Measurements from ENCODE around the gene MGMT. TPM values are rescaled to one million over a fixed set of nuclear protein-coding genes. Genes with fewer than 3 reads are reported as not detected.

Gene MGMT
- total RNA-seq, 1 experiment from 2014 or later, result 21.2 TPM

DNA sequence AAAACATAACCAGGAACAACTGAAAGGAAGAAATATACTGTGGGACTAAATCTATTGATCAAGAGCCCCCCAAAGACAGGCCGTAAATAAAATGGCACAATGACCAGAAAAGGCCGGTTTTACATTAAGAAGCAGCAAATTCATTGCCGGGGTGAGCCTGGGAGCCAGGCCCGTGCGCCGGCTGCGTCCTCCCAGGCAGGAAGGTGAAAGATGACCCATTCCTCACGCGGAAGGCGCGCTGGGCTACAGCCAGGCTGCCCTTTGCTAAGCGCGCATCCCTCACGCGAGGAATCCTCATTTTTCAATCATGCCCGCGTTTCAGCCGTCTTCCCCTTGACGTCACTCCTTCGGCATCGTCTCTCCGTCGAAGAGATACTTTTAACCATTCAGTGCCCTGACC lies 47.6 kb upstream of the MGMT start:
- Histone ChIP-seq H3K9me3 (ENCODE audit: insufficient read depth, low read depth) (no peaks in the 10 kb centered on the region), H3K27me3 (ENCODE audit: insufficient read depth, low read depth) (peaks cover 78% of the 10 kb centered on the region), H3K4me2 (no peak overlapping the region), H3K27ac (no peak overlapping the region), H3K4me1 (replicated peaks; ENCODE audit: insufficient read depth) (no peaks in the 10 kb centered on the region), H2AFZ (no peak overlapping the region), H3K79me2 (ENCODE audit: low read depth) (no peaks in the 10 kb centered on the region), H3K36me3 (ENCODE audit: low read depth) (no peaks in the 10 kb centered on the region), H3K4me3 (no peak overlapping the region), H3F3A (ENCODE audit: insufficient read depth, low read depth) (no peaks in the 10 kb centered on the region), H4K20me1 (ENCODE audit: insufficient read depth) (no peaks in the 10 kb centered on the region), H3K9me2 (ENCODE audit: insufficient read depth) (no peaks in the 10 kb centered on the region)
- CTCF ChIA-PET, result no interaction called here
- POLR2A ChIA-PET (ENCODE audit: unreplicated experiment), result no interaction called here
- intact Hi-C loops (cut with micrococcal nuclease; ENCODE audit: unreplicated experiment), result no loop called here
- no peak for DNase-seq
- TF ChIP-seq EZH2 (IDR thresholded peaks at IDR 0.05; ENCODE audit: low read depth), result no peak
- TF ChIP-seq, protein P1, sequence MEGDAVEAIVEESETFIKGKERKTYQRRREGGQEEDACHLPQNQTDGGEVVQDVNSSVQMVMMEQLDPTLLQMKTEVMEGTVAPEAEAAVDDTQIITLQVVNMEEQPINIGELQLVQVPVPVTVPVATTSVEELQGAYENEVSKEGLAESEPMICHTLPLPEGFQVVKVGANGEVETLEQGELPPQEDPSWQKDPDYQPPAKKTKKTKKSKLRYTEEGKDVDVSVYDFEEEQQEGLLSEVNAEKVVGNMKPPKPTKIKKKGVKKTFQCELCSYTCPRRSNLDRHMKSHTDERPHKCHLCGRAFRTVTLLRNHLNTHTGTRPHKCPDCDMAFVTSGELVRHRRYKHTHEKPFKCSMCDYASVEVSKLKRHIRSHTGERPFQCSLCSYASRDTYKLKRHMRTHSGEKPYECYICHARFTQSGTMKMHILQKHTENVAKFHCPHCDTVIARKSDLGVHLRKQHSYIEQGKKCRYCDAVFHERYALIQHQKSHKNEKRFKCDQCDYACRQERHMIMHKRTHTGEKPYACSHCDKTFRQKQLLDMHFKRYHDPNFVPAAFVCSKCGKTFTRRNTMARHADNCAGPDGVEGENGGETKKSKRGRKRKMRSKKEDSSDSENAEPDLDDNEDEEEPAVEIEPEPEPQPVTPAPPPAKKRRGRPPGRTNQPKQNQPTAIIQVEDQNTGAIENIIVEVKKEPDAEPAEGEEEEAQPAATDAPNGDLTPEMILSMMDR (conservative IDR thresholded peaks at IDR 0.05), result no peak
- no TSS peak for BruUV-seq (replicated peaks)

DNA sequence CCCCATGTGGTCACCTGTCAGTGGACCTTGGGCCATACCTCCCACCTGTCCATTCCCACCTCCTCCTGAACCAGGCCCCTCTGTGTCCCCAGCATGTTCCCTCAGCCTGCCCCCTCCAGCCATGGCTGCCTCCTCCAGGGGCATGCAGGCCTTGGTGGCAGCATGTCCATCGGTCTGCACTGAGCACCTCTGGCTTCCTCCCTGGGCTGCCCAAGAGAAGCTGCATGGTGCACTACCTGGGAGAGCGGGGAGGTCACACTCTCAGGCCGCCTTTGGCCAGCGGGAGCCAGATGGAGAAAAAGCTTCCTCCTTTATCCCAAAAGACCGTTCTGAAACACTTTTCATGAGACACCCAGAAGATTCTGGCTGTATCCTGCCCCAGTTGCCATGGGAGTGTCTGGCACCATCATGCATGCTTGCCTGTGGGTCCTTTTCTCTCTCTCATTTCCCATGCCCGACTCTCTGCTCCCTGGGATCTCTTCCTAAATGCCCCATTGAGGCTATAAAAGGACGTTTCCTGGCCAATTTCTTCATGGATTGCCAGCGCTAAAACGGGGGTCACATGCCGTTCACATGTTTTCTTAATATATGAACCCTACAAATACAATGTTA lies 45.5 kb upstream of the MGMT start:
- Histone ChIP-seq H3K4me1 (replicated peaks; ENCODE audit: insufficient read depth) (no peaks in the 10 kb centered on the region), H3K36me3 (ENCODE audit: low read depth) (no peaks in the 10 kb centered on the region), H3F3A (ENCODE audit: insufficient read depth, low read depth) (no peaks in the 10 kb centered on the region), H4K20me1 (ENCODE audit: insufficient read depth) (no peaks in the 10 kb centered on the region), H3K27me3 (ENCODE audit: insufficient read depth, low read depth) (peaks cover 80% of the 10 kb centered on the region), H3K79me2 (ENCODE audit: low read depth) (no peaks in the 10 kb centered on the region), H2AFZ (no peak overlapping the region), H3K4me2 (no peak overlapping the region), H3K9me2 (ENCODE audit: insufficient read depth) (no peaks in the 10 kb centered on the region), H3K9me3 (ENCODE audit: insufficient read depth, low read depth) (no peaks in the 10 kb centered on the region), H3K4me3 (no peak overlapping the region), H3K27ac (no peak overlapping the region)
- intact Hi-C loops (cut with micrococcal nuclease; ENCODE audit: unreplicated experiment), result no loop called here
- POLR2A ChIA-PET (ENCODE audit: unreplicated experiment), result no interaction called here
- TF ChIP-seq, protein P1 (conservative IDR thresholded peaks at IDR 0.05), result no peak
- no peak for TF ChIP-seq EZH2 (IDR thresholded peaks at IDR 0.05; ENCODE audit: low read depth)
- no peak for DNase-seq
- no TSS peak for BruUV-seq (replicated peaks)
- CTCF ChIA-PET, result no interaction called here

DNA sequence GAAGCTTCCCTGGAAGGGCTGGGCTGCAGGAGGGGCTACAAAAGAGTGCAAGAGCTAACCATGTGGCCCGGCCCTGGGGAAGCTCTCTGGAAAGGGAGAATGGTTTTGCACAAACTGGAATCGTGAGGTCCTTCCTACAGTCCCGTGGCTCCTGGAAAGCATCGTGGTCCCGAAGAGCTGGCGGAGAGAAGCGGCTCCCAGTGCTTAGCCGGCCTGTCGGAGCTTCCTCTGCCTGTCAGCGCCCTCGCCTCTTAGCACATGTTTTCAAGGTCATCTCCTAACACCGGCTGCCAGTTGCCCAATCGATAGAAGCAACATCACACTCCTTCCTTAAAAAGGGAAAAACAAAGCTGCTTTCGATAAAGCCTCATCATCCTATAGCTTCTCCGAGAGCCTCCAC lies 42.1 kb upstream of the MGMT start:
- no peak overlapping the region for H3K27ac ChIP-seq
- no peaks in the 10 kb centered on the region for H3K9me3 ChIP-seq (ENCODE audit: insufficient read depth, low read depth)
- H3K4me1 ChIP-seq (replicated peaks; ENCODE audit: insufficient read depth), result no peaks in the 10 kb centered on the region
- no peak for DNase-seq
- no peaks in the 10 kb centered on the region for H4K20me1 ChIP-seq (ENCODE audit: insufficient read depth)
- no peaks in the 10 kb centered on the region for H3K9me2 ChIP-seq (ENCODE audit: insufficient read depth)
- no peak for TF ChIP-seq EZH2 (IDR thresholded peaks at IDR 0.05; ENCODE audit: low read depth)
- TF ChIP-seq, protein P1 (conservative IDR thresholded peaks at IDR 0.05), result no peak
- no peak overlapping the region for H3K4me2 ChIP-seq
- no peaks in the 10 kb centered on the region for H3K36me3 ChIP-seq (ENCODE audit: low read depth)
- ChIA-PET POLR2A (ENCODE audit: unreplicated experiment) (no interaction called here), CTCF (no interaction called here)
- H2AFZ ChIP-seq, result no peak overlapping the region
- BruUV-seq (replicated peaks), result no TSS peak
- H3F3A ChIP-seq (ENCODE audit: insufficient read depth, low read depth), result no peaks in the 10 kb centered on the region
- peaks cover 74% of the 10 kb centered on the region for H3K27me3 ChIP-seq (ENCODE audit: insufficient read depth, low read depth)
- no peak overlapping the region for H3K4me3 ChIP-seq
- intact Hi-C loops (cut with micrococcal nuclease; ENCODE audit: unreplicated experiment), result no loop called here
- H3K79me2 ChIP-seq (ENCODE audit: low read depth), result no peaks in the 10 kb centered on the region

All from PC-9 (cell line).